Pons (tissue), 1 donor: Measurements from ENCODE around the gene SOCS6.
A peak's percentile ranks its signal among the peaks of the same experiment; 100 is the strongest.
"Not testable (repeated sequence)": the region's sequence is repeated elsewhere in the genome, so short reads cannot be mapped to it uniquely, and the experiment has no call there.

Experiments
- DNase-seq: peaks from one replicate; pipeline ENCODE4 v3.0.0-alpha.2; 2016; ENCODE audit warnings: low spot score

SOCS6 gene

GRCh38 chr18:70288851-70289328, at the start of gene SOCS6:
SOCS6 (plus strand) TSS chr18:70289045; CDS start chr18:70324669, 35,624 bp downstream.
- DNase-seq = no peak

GRCh38 chr18:70243131-70243929, 45.5 kb upstream of the SOCS6 start:
- no peak for DNase-seq

GRCh38 chr18:70246061-70246466, 42.8 kb upstream of the SOCS6 start:
- DNase-seq = peak; percentile 75

GRCh38 chr18:70249118-70249517, 39.7 kb upstream of the SOCS6 start:
- no peak for DNase-seq

GRCh38 chr18:70249861-70250260, 39.0 kb upstream of the SOCS6 start:
- DNase-seq = not testable (repeated sequence)

- DNase-seq = no peak
Observed at GRCh38 chr18:70250781-70251180, 38.1 kb upstream of the SOCS6 start.

GRCh38 chr18:70256184-70256583, 32.7 kb upstream of the SOCS6 start:
- peak; percentile 60 for DNase-seq

GRCh38 chr18:70256994-70257393, 31.9 kb upstream of the SOCS6 start:
- DNase-seq = peak; percentile 86

GRCh38 chr18:70258243-70258642, 30.6 kb upstream of the SOCS6 start:
- DNase-seq = no peak

GRCh38 chr18:70260683-70261082, 28.2 kb upstream of the SOCS6 start:
- no peak for DNase-seq

- DNase-seq = no peak
Observed at GRCh38 chr18:70261141-70261788, 27.6 kb upstream of the SOCS6 start.

GRCh38 chr18:70263336-70263735, 25.5 kb upstream of the SOCS6 start:
- DNase-seq = no peak

GRCh38 chr18:70271742-70272141, 17.1 kb upstream of the SOCS6 start:
- no peak for DNase-seq

- DNase-seq = no peak
Observed at GRCh38 chr18:70273021-70273420, 15.8 kb upstream of the SOCS6 start.

GRCh38 chr18:70276416-70277191, 12.2 kb upstream of the SOCS6 start:
- peak; percentile 79 for DNase-seq

GRCh38 chr18:70279470-70279869, 9.4 kb upstream of the SOCS6 start:
- DNase-seq = no peak

- no peak for DNase-seq
Observed at GRCh38 chr18:70280007-70280925, 8.6 kb upstream of the SOCS6 start.

GRCh38 chr18:70284976-70285620, 3.7 kb upstream of the SOCS6 start:
- DNase-seq = peak; percentile 92

- no peak for DNase-seq
Observed at GRCh38 chr18:70287731-70288130, 1.1 kb upstream of the SOCS6 start.

- DNase-seq = peak; percentile 29
Observed at GRCh38 chr18:70288171-70288850, 534 bp upstream of the SOCS6 start.
